Tibial artery (tissue), 4 donors: ENCODE data around the gene NHERF2.

ENCODE experiments used
- DNase-seq, 2 donors: peaks; one replicate each; pipeline ENCODE4 v3.0.0-alpha.2; 2019
- H3K27ac ChIP-seq, 2 donors: fragments of 200-600 bp; sonication (generic) in 1 of 2; 1 replicate in 1 of 2; 2 replicates in 1 of 2; pipeline ENCODE4 v1.5.1; 2018 to 2019; ENCODE audit warnings: mild to moderate bottlenecking in 1 of 2
- H3K27me3 ChIP-seq, 2 donors: fragments of 200-600 bp; sonication (generic) in 1 of 2; one replicate each; pipeline versions ENCODE4 v1.5.1 to v1.6.0; 2016 to 2019
- H3K36me3 ChIP-seq, 3 donors: fragments of 200-600 bp; sonication (generic) in 2 of 3; one replicate each; pipeline ENCODE4 v1.5.1; 2016 to 2019; ENCODE audit warnings: mild to moderate bottlenecking in 2 of 3
- H3K4me1 ChIP-seq, 4 donors: fragments of 200-600 bp; sonication (generic) in 2 of 4; 1 replicate in 3 of 4; 2 replicates in 1 of 4; pipeline ENCODE4 v1.5.1; 2016 to 2019
- H3K4me3 ChIP-seq, 2 donors: fragments of 200-600 bp; sonication (generic) in 1 of 2; 1 replicate in 1 of 2; 2 replicates in 1 of 2; pipeline ENCODE4 v1.5.1; 2018 to 2019; ENCODE audit warnings: mild to moderate bottlenecking in 2 of 2
- H3K9me3 ChIP-seq, 3 donors: fragments of 200-600 bp; sonication (generic) in 1 of 3; one replicate each; pipeline ENCODE4 v1.5.1; 2016 to 2019
- CTCF ChIP-seq, 2 experiments: fragments of 200-600 bp in 1 of 2; fragments of 450-650 bp in 1 of 2; IDR thresholded peaks; one replicate each; pipeline ENCODE4 v1.5.1; 2017 to 2019; ENCODE audit warnings: antibody characterized with exemption in 2 of 2, mild to moderate bottlenecking in 1 of 2, moderate library complexity in 1 of 2
- intact Hi-C: fragments of 100-400 bp; cut with DNase I; formaldehyde crosslinking; loops from one replicate; pipeline ENCODE4 v1.15.0; 2023; ENCODE audit warnings: low total_unique reads

NHERF2 gene

GRCh38 chr16:1983544-1984346 is 43.0 kb upstream of the NHERF2 start, which contains the start of gene GFER:
Gene GFER (plus strand): TSS chr16:1984193. CDS start chr16:1984219, 26 bp downstream.
- Histone ChIP-seq H3K9me3 (no peaks in the 10 kb centered on the region), H3K27ac (peak within 1 kb of the TSS; percentile 64 to 80), H3K4me3 (peak within 1 kb of the TSS; percentile 80 to 88), H3K4me1 (peaks cover 8 to 50% (median 26%) of the 10 kb centered on the region in 4 donors), H3K36me3 (peaks cover 11 to 29% (median 15%) of the 10 kb centered on the region in 3 donors), H3K27me3 (peaks cover 0 to 37% of the 10 kb centered on the region in 2 donors)
- peak; percentile 85 to 93 for DNase-seq
- TF ChIP-seq CTCF (IDR thresholded peaks at IDR 0.05): peak in 1 of 2 experiments; percentile 22
- intact Hi-C loops: no loop called here

- H3K4me1 ChIP-seq: peaks cover 8 to 45% (median 21%) of the 10 kb centered on the region in 4 donors
- H3K27me3 ChIP-seq: peaks cover 0 to 37% of the 10 kb centered on the region in 2 donors
- no peaks in the 10 kb centered on the region for H3K9me3 ChIP-seq
- peak overlapping the region; percentile 64 to 80 for H3K27ac ChIP-seq
- peaks cover 11 to 23% (median 11%) of the 10 kb centered on the region in 3 donors for H3K36me3 ChIP-seq
- DNase-seq: no peak
- TF ChIP-seq CTCF (IDR thresholded peaks at IDR 0.05): no peak
- H3K4me3 ChIP-seq: peak overlapping the region; percentile 80 to 88
- intact Hi-C loops: no loop called here
These were observed 42.1 kb upstream of the NHERF2 start for GRCh38 chr16:1984347-1985225.

GRCh38 chr16:1985466-1986150 is 41.1 kb upstream of the NHERF2 start:
- TF ChIP-seq CTCF (IDR thresholded peaks at IDR 0.05): no peak
- intact Hi-C loops: no loop called here
- Histone ChIP-seq H3K9me3 (no peaks in the 10 kb centered on the region), H3K4me3 (no peak overlapping the region), H3K4me1 (peaks cover 8 to 48% (median 25%) of the 10 kb centered on the region in 4 donors), H3K27ac (no peak overlapping the region), H3K27me3 (peaks cover 0 to 37% of the 10 kb centered on the region in 2 donors), H3K36me3 (peaks cover 11 to 23% (median 11%) of the 10 kb centered on the region in 3 donors)
- no peak for DNase-seq

- Histone ChIP-seq H3K4me1 (peaks cover 8 to 55% (median 40%) of the 10 kb centered on the region in 4 donors), H3K4me3 (no peak overlapping the region), H3K36me3 (peaks cover 11 to 23% (median 11%) of the 10 kb centered on the region in 3 donors), H3K27ac (no peak overlapping the region), H3K27me3 (peaks cover 3 to 38% of the 10 kb centered on the region in 2 donors), H3K9me3 (no peaks in the 10 kb centered on the region)
- TF ChIP-seq CTCF (IDR thresholded peaks at IDR 0.05): no peak
- intact Hi-C loops: no loop called here
- no peak for DNase-seq
These were observed 39.5 kb upstream of the NHERF2 start for GRCh38 chr16:1987198-1987597.
